HG03135 (cell line): ENCODE results near the gene TPSD1.
"Not testable (repeated sequence)": the region's sequence is repeated elsewhere in the genome, so short reads cannot be mapped to it uniquely, and the experiment has no call there.

Experiments
- ATAC-seq: cut with Tn5 transposase; IDR thresholded peaks from one replicate; pipeline ENCODE4 v1.9.1; 2021; ENCODE audit warnings: mild to moderate bottlenecking, moderate library complexity; ENCODE audit not compliant: unreplicated experiment

TPSD1 gene

GRCh38 chr16:1295465-1295864 lies 39.6 kb downstream of the TPSD1 start:
- ATAC-seq, result no peak

DNA sequence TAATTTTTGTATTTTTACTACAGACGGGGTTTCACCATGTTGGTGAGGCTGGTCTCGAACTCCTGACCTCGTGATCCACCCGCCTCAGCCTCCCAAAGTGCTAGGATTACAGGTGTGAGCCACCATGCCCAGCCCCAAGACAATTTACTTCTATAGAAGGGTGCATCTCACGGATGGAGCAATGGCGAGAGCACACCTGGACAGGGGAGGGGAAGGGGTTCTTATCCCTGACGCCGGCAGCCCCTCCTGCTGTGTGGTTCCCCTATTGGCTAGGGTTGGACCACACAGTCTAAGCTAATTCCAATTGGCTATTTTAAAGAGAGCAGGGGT lies 40.8 kb downstream of the TPSD1 start:
- ATAC-seq, result not testable (repeated sequence)

DNA sequence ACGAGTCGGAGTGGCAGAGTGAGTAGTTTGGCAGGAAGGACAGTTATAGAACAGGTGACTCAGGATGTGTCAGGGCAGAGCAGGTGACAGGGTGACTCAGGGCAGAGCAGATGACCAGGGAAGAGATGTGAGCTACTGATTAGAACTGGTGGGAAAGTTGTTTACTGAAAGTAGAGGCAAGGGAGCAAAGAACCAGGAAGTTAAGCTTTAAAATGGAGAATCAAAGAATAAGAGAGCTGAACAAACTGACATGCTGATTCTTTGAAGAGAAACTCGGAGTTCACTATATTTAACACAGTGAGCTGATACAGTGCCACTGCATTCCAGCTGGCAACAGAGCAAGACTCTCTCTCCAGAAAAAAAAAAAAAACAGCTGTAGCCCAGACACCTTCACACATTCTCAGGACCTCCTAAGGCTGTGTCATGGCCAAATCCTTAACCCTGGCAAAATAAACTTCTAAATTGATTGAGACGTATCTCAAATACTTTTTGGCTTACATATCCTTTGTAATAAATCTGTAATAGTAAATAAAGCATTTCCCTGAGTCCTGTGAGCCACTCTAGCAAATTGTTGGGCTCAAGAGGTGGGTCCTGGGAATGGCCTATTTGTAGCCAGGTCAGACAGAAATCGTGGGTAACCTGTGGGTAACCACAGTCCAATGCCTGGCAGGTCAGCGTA lies 41.3 kb downstream of the TPSD1 start:
- no peak for ATAC-seq

GRCh38 chr16:1298406-1298805 lies 42.5 kb downstream of the TPSD1 start:
- ATAC-seq, result no peak

- no peak for ATAC-seq
Measured at GRCh38 chr16:1299012-1299867, 43.4 kb downstream of the TPSD1 start.

GRCh38 chr16:1299868-1300203 lies 44.0 kb downstream of the TPSD1 start:
- no peak for ATAC-seq

DNA sequence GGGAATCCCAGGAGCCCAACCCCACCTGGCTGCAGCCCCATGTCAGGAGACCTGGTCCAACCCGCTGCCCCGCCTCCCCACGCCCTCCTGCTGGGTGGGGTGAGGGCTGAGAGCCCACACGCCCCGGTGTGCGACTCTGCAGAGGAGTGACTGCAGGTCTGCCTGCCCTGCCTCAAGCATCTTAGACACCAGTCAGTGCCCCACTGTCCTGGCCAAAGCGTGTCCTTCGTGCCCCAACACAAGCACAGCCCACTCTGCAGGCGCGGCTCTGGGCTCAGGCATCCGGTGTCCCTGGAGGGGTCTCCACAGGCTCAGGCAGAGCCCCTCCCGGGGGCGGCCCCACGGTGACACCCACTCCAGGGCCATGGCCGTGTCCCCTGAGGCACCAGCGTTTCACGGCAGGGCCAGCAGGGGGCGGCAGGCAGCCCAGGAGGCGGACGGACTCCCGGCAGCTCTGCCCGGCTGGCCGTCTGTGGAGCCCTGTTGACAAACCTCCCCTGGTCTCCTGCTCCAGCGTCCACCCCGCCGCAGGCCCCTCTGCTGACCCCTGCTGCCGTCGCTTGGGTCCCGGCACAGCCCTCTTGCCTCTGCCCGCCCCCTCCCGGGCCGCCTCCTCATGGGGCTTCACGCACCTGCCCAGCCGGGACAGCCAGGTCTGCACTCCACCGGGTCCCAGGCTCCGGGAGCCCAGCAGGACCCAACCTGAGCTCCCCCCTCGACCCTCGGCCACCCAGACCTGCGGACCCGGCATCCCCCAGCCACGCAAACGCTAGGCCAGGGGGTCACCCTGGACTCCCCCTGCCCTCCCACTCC lies 45.0 kb downstream of the TPSD1 start:
- ATAC-seq, result no peak

- ATAC-seq, result no peak
Measured at GRCh38 chr16:1301562-1301961, 45.7 kb downstream of the TPSD1 start.

DNA sequence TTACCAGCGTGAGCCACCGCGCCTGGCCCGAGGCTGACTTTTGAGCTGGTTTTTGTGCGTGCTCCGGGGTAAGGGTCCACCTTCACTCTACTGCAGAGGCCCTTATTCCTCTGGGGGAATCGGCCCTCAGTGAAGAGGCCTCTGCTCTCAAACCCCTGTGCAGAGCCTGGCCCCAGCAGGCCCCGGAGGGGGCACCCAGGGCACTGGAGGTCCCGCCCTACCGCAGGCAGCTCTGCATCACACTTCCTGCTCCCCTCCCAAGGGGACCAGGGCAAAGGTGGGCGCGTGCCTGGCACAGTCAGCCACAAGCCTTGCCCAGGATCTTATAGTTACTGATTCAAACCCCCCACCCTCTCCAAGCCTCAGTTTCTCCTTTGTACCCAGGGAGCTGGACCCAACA lies 50.0 kb downstream of the TPSD1 start:
- ATAC-seq, result no peak

GRCh38 chr16:1306334-1306733 lies 50.5 kb downstream of the TPSD1 start:
- no peak for ATAC-seq

DNA sequence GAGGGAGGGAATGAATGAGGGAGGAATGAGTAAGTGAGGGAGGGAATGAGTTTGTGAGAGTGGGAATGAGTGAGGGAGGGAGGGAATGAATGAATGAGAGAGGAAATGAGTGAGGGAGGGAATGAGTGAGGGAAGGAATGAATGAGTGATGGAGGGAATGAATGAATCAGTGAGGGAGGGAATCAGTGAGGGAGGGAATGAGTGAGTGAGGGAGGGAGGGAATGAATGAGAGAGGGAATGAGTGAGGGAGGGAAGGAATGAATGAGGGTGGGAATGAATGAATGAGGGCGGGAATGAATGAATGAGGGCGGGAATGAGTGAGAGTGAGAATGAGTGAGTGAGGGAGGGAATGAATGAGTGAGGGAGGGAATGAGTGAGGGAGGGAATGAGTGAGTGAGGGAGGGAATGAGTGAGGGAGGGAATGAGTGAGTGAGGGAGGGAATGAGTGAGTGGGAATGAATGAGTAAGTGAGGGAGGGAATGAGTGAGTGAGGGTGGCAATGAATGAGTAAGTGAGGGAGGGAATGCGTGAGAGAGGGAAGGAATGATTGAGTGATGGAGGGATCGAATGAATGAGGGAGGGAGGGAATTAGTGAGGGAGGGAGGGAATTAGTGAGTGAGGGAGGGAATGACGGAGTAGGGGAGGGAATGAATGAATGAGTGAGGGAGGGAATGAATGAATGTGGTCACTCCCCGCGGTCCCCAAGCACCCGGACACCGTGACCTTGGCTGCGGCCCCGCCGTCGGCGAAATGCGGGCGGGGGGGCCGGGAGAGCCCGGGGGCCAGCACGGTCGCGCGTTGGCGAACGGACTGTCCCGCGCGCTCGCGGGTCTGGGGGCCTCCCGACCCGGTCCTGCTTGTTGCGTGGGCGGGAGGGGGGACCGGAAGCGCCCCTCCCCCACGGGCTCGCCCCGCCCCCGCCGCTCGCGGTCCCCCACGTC lies 52.4 kb downstream of the TPSD1 start:
- peak; percentile 6 for ATAC-seq
